ENCODE measurements around the gene SHMT2. TPM values are rescaled to one million over a fixed set of nuclear protein-coding genes. Genes with fewer than 3 reads are reported as not detected.

SHMT2 gene
- total and polyA plus RNA-seq, 2 donors, result 37.0 to 63.1 TPM

DNA sequence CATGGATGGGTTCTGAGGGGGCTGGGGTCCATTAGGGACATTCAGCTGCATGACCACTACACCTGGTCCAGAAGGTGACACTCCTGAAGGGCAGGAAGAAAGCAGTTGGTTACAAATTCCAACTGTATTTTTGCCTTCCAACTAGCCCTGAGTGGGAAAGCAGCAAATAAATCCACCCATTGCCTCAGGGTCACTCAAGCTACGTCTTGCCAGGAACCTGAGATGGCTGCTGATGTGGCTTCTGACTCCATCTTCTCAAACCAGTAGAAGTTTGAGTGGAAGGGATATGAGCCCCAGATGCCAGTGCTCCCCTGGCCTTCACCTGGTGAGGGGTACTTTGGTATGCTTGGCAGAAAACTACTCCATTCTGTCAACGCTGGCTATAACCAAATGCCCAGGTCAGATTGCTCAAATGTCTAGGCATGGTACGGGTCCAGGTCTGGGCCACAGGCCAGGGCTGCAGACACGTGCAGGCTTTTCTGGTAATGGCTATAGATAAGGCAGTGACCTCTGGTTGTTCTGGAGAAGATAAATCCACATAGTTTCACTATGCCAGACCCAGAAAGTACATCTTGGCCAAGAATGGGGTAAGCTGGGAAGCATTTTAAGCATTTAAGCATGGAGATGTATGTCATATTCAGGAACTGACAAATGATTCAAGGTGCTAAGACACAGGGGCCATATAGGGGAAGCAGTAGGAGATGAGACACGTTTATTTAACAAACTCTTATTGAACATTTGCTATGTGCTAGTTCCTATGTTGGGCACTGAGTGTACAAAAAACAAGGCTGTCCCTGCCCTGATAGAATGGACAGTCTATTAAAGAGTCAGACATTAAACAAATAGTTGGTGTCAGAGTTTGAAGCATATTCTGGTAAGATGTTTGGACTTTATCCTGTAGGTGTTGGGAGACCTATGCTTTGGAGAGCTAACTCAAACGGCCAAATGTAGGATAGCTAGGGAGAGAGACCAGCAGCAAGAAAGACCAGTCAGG, 29.8 kb downstream of the SHMT2 start:
- 98% methylated on average over 6 of the region's 6 CpGs for WGBS

DNA sequence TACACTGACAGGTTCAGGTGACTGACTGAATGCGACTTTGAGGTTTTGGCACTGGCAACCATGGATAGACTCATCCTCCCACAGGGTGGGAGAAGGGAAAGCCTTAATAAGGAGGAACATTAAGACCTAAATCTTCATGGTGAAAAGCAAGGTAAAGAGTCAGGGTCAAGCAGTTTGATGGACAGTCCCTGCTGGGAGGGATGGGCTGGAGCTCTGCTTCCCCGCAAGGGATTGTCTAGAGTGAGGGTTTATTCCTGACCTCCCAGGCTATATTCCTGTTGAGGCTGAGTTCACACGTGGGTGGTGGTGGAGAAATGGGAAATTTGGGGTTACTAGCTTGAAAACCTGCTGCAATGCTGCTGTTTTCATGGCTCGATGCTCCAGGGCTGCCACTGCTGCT, 30.9 kb downstream of the SHMT2 start:
- no peaks in the 10 kb centered on the region for H3K9me3 ChIP-seq (ENCODE audit: control insufficient read depth in 2 of 2, insufficient read depth in 1 of 2, low read length in 1 of 2)
- no peak overlapping the region for H3K27ac ChIP-seq (ENCODE audit: low read depth in 1 of 2, low read length in 1 of 2)
- H3K27me3 ChIP-seq (ENCODE audit: control insufficient read depth in 2 of 2, insufficient read depth in 1 of 2, low read length in 1 of 2), result no peaks in the 10 kb centered on the region
- H3K4me3 ChIP-seq (ENCODE audit: low read length in 2 of 2), result no peak overlapping the region
- H3K36me3 ChIP-seq (ENCODE audit: control insufficient read depth in 2 of 2, insufficient read depth in 2 of 2, low read length in 1 of 2), result peaks cover 49 to 80% of the 10 kb centered on the region in 2 donors
- peaks cover 0 to 2% of the 10 kb centered on the region in 2 donors for H3K4me1 ChIP-seq (ENCODE audit: control insufficient read depth in 2 of 2, insufficient read depth in 2 of 2, low read length in 2 of 2)
- 97% methylated on average over 4 of the region's 4 CpGs for WGBS
- DNase-seq (ENCODE audit: low read depth in 6 of 9, low spot score in 9 of 9), result no peak

More for the DNA sequence above, 29.8 kb downstream of the SHMT2 start:
- no peaks in the 10 kb centered on the region for H3K27me3 ChIP-seq (ENCODE audit: control insufficient read depth in 2 of 2, insufficient read depth in 1 of 2, low read length in 1 of 2)
- no peaks in the 10 kb centered on the region for H3K9me3 ChIP-seq (ENCODE audit: control insufficient read depth in 2 of 2, insufficient read depth in 1 of 2, low read length in 1 of 2)
- peaks cover 50 to 79% of the 10 kb centered on the region in 2 donors for H3K36me3 ChIP-seq (ENCODE audit: control insufficient read depth in 2 of 2, insufficient read depth in 2 of 2, low read length in 1 of 2)
- H3K27ac ChIP-seq (ENCODE audit: low read depth in 1 of 2, low read length in 1 of 2), result no peak overlapping the region
- no peak for DNase-seq (ENCODE audit: low read depth in 6 of 9, low spot score in 9 of 9)
- H3K4me3 ChIP-seq (ENCODE audit: low read length in 2 of 2), result no peak overlapping the region
- H3K4me1 ChIP-seq (ENCODE audit: control insufficient read depth in 2 of 2, insufficient read depth in 2 of 2, low read length in 2 of 2), result peaks cover 0 to 2% of the 10 kb centered on the region in 2 donors

DNA sequence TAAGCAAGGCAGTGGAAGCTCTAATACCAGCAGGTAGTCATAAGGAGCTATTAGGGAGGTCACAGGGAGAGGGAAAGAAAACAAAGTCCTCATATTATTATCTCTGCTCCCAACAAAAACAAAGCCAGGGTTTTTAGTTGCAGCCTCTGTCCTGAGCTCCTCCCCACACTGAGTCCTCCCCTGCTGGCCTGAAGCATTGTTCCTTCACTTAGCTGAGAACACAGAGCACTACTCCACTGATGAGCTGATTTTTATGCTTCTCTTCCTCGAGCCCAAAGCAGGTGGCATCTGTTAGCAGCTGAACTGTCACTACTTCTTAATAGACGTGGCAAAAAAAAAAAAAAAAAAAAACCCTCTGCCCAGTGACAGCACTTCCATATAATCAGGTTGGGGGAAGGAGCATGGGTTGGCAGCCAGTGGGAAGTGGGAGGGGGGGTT, 31.9 kb downstream of the SHMT2 start:
- no peak overlapping the region for H3K4me3 ChIP-seq (ENCODE audit: low read length in 2 of 2)
- H3K4me1 ChIP-seq (ENCODE audit: control insufficient read depth in 2 of 2, insufficient read depth in 2 of 2, low read length in 2 of 2), result peaks cover 0 to 2% of the 10 kb centered on the region in 2 donors
- no peaks in the 10 kb centered on the region for H3K9me3 ChIP-seq (ENCODE audit: control insufficient read depth in 2 of 2, insufficient read depth in 1 of 2, low read length in 1 of 2)
- DNase-seq (ENCODE audit: low read depth in 6 of 9, low spot score in 9 of 9), result no peak
- H3K27ac ChIP-seq (ENCODE audit: low read depth in 1 of 2, low read length in 1 of 2), result no peak overlapping the region
- 96% methylated on average over 2 of the region's 2 CpGs for WGBS
- peaks cover 42 to 72% of the 10 kb centered on the region in 2 donors for H3K36me3 ChIP-seq (ENCODE audit: control insufficient read depth in 2 of 2, insufficient read depth in 2 of 2, low read length in 1 of 2)
- no peaks in the 10 kb centered on the region for H3K27me3 ChIP-seq (ENCODE audit: control insufficient read depth in 2 of 2, insufficient read depth in 1 of 2, low read length in 1 of 2)

DNA sequence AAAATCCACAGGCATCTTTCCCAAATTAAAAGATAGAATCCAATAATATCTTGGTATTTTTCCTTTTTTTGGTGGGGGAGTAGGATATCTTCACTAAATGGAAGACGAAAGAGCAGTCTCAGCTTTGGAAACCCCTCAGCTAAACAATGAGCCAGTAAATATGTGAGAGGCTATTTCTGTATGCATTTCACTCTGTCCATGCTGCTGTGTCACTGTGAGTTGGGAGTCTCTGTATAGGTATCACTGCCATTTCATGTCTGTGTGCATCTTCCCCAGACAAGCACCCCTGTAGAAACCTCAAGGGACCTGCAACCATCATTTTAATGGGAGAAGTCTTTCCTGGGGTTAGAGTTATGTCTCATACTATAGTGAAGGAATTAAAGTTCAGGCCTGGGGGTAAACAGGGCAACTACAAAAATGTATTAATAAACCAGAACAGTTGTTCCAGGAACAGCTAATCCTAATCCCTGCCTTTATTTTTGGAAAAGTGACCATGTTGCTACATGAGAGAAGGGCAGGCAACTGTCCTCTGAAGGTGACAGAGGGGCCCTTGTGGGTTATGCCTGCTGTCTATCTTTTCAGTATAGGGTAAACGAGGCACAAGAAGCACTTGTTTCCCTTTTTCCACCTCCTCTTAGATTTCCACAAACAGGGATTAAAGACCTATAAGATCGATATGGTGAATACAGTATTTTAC, 32.8 kb downstream of the SHMT2 start:
- peaks cover 0 to 2% of the 10 kb centered on the region in 2 donors for H3K4me1 ChIP-seq (ENCODE audit: control insufficient read depth in 2 of 2, insufficient read depth in 2 of 2, low read length in 2 of 2)
- no peak overlapping the region for H3K27ac ChIP-seq (ENCODE audit: low read depth in 1 of 2, low read length in 1 of 2)
- no peak for DNase-seq (ENCODE audit: low read depth in 6 of 9, low spot score in 9 of 9)
- 97% methylated on average over 3 of the region's 3 CpGs for WGBS
- no peak overlapping the region for H3K4me3 ChIP-seq (ENCODE audit: low read length in 2 of 2)
- peaks cover 49 to 77% of the 10 kb centered on the region in 2 donors for H3K36me3 ChIP-seq (ENCODE audit: control insufficient read depth in 2 of 2, insufficient read depth in 2 of 2, low read length in 1 of 2)
- no peaks in the 10 kb centered on the region for H3K9me3 ChIP-seq (ENCODE audit: control insufficient read depth in 2 of 2, insufficient read depth in 1 of 2, low read length in 1 of 2)
- no peaks in the 10 kb centered on the region for H3K27me3 ChIP-seq (ENCODE audit: control insufficient read depth in 2 of 2, insufficient read depth in 1 of 2, low read length in 1 of 2)

DNA sequence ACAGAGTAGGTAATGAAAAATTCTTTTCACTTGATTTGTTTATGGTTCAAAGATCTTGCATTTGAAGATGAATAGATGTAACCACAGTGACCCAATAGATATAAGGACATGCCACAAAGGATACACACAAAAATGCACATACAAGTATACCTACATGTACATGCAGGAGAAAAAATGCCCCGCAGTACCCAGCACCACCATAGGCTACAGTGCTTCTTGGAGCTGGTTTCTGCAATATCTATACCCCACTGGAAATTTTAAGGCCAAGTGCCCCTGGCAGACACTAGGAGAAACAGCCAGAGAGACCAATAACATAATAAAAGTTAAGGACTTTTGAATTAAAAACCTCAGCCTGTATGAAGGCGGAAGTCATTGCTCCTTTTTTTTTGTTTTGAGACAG, 33.6 kb downstream of the SHMT2 start:
- no peak for DNase-seq (ENCODE audit: low read depth in 6 of 9, low spot score in 9 of 9)
- Histone ChIP-seq H3K4me1 (ENCODE audit: control insufficient read depth in 2 of 2, insufficient read depth in 2 of 2, low read length in 2 of 2) (peaks cover 0 to 2% of the 10 kb centered on the region in 2 donors), H3K36me3 (ENCODE audit: control insufficient read depth in 2 of 2, insufficient read depth in 2 of 2, low read length in 1 of 2) (peaks cover 47 to 77% of the 10 kb centered on the region in 2 donors), H3K27me3 (ENCODE audit: control insufficient read depth in 2 of 2, insufficient read depth in 1 of 2, low read length in 1 of 2) (no peaks in the 10 kb centered on the region), H3K27ac (ENCODE audit: low read depth in 1 of 2, low read length in 1 of 2) (no peak overlapping the region), H3K4me3 (ENCODE audit: low read length in 2 of 2) (no peak overlapping the region), H3K9me3 (ENCODE audit: control insufficient read depth in 2 of 2, insufficient read depth in 1 of 2, low read length in 1 of 2) (no peaks in the 10 kb centered on the region)
- WGBS, result 98% methylated on average over 2 of the region's 2 CpGs

DNA sequence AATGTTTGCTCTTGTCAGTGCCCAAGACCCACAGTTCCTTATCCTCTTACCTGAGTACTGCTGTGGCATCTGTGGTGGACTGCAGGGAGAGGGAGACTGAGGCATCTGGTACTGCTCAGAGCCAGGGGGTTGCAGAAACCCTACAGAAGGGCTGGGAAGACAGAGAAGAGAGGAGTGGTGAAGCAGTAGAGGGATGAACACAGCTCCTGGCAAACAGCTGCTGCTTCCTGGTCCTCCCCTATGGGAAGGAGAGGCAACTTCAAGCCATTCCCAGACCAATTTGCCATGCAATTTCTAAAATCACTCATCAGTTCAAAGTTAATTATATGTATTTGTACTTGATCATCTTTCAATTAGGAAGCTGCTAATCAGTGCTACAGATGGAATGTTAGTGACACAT, 37.2 kb downstream of the SHMT2 start:
- DNase-seq (ENCODE audit: low read depth in 6 of 9, low spot score in 9 of 9), result no peak
- peaks cover 50 to 65% of the 10 kb centered on the region in 2 donors for H3K36me3 ChIP-seq (ENCODE audit: control insufficient read depth in 2 of 2, insufficient read depth in 2 of 2, low read length in 1 of 2)
- no peaks in the 10 kb centered on the region for H3K9me3 ChIP-seq (ENCODE audit: control insufficient read depth in 2 of 2, insufficient read depth in 1 of 2, low read length in 1 of 2)
- H3K4me1 ChIP-seq (ENCODE audit: control insufficient read depth in 2 of 2, insufficient read depth in 2 of 2, low read length in 2 of 2), result peaks cover 0 to 2% of the 10 kb centered on the region in 2 donors
- no peak overlapping the region for H3K27ac ChIP-seq (ENCODE audit: low read depth in 1 of 2, low read length in 1 of 2)
- no peak overlapping the region for H3K4me3 ChIP-seq (ENCODE audit: low read length in 2 of 2)
- no peaks in the 10 kb centered on the region for H3K27me3 ChIP-seq (ENCODE audit: control insufficient read depth in 2 of 2, insufficient read depth in 1 of 2, low read length in 1 of 2)

DNA sequence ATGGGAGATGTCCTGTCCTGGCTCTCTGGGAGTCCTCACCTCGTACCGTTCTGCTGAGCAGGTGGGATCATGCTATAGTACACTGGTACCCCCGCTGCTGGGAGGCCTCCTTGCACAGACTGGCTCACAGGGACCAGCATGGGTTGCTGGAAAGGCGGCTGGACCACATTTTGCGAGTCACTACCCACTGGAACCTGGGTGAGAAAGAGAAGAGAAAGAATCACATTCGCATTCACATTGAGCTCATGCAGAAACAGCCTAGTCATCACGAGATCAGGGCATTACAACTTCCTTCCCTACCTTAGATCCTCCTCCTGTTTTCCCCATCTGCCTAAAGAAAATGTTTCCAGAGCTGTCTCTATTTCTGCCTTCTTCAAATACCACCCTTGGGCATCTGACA, 38.8 kb downstream of the SHMT2 start:
- DNase-seq (ENCODE audit: low read depth in 6 of 9, low spot score in 9 of 9), result no peak

DNA sequence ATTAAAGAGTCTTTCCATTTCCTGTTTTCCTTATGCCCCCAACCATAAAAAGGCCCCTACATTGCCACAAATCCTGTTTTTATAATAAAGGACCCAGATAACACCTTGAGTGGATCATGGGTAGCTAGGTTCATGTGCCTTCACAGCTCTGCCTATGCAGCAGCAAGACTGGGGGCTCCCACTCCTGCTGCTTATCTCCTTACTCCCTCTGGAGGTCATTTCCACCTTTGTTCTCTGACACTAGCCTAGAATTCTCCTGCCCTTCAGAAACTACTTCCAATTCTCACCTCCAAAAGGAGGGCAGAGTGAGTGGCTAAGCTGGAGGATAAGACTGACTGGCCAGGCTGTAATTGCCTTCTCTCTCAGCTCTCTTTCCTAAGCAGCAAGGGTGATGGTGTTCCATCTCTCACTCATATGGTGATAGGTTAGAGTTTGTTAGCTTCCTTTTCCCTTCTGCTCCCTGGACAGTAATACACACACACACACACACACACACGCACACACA, 41.5 kb downstream of the SHMT2 start:
- H3K4me3 ChIP-seq (ENCODE audit: low read length in 2 of 2), result no peak overlapping the region
- no peaks in the 10 kb centered on the region for H3K4me1 ChIP-seq (ENCODE audit: control insufficient read depth in 2 of 2, insufficient read depth in 2 of 2, low read length in 2 of 2)
- H3K27me3 ChIP-seq (ENCODE audit: control insufficient read depth in 2 of 2, insufficient read depth in 1 of 2, low read length in 1 of 2), result no peaks in the 10 kb centered on the region
- H3K36me3 ChIP-seq (ENCODE audit: control insufficient read depth in 2 of 2, insufficient read depth in 2 of 2, low read length in 1 of 2), result peaks cover 58 to 61% of the 10 kb centered on the region in 2 donors
- WGBS, result 97% methylated on average over 1 of the region's 1 CpG
- no peaks in the 10 kb centered on the region for H3K9me3 ChIP-seq (ENCODE audit: control insufficient read depth in 2 of 2, insufficient read depth in 1 of 2, low read length in 1 of 2)
- no peak for DNase-seq (ENCODE audit: low read depth in 6 of 9, low spot score in 9 of 9)
- H3K27ac ChIP-seq (ENCODE audit: low read depth in 1 of 2, low read length in 1 of 2), result no peak overlapping the region

More for the DNA sequence above, 38.8 kb downstream of the SHMT2 start:
- no peaks in the 10 kb centered on the region for H3K9me3 ChIP-seq (ENCODE audit: control insufficient read depth in 2 of 2, insufficient read depth in 1 of 2, low read length in 1 of 2)
- H3K27ac ChIP-seq (ENCODE audit: low read depth in 1 of 2, low read length in 1 of 2), result no peak overlapping the region
- peaks cover 59 to 63% of the 10 kb centered on the region in 2 donors for H3K36me3 ChIP-seq (ENCODE audit: control insufficient read depth in 2 of 2, insufficient read depth in 2 of 2, low read length in 1 of 2)
- 85% methylated on average over 7 of the region's 7 CpGs for WGBS
- H3K27me3 ChIP-seq (ENCODE audit: control insufficient read depth in 2 of 2, insufficient read depth in 1 of 2, low read length in 1 of 2), result no peaks in the 10 kb centered on the region
- H3K4me1 ChIP-seq (ENCODE audit: control insufficient read depth in 2 of 2, insufficient read depth in 2 of 2, low read length in 2 of 2), result peaks cover 0 to 2% of the 10 kb centered on the region in 2 donors
- H3K4me3 ChIP-seq (ENCODE audit: low read length in 2 of 2), result no peak overlapping the region

Data from thymus (tissue), 11 donors.